HG02610 (cell line): ENCODE measurements around the gene ADGRG7.

Source experiments
- ATAC-seq: cut with Tn5 transposase; IDR thresholded peaks from one replicate; pipeline ENCODE4 v1.9.1; 2021; ENCODE audit warnings: mild to moderate bottlenecking, moderate library complexity; ENCODE audit not compliant: unreplicated experiment

Gene ADGRG7

DNA sequence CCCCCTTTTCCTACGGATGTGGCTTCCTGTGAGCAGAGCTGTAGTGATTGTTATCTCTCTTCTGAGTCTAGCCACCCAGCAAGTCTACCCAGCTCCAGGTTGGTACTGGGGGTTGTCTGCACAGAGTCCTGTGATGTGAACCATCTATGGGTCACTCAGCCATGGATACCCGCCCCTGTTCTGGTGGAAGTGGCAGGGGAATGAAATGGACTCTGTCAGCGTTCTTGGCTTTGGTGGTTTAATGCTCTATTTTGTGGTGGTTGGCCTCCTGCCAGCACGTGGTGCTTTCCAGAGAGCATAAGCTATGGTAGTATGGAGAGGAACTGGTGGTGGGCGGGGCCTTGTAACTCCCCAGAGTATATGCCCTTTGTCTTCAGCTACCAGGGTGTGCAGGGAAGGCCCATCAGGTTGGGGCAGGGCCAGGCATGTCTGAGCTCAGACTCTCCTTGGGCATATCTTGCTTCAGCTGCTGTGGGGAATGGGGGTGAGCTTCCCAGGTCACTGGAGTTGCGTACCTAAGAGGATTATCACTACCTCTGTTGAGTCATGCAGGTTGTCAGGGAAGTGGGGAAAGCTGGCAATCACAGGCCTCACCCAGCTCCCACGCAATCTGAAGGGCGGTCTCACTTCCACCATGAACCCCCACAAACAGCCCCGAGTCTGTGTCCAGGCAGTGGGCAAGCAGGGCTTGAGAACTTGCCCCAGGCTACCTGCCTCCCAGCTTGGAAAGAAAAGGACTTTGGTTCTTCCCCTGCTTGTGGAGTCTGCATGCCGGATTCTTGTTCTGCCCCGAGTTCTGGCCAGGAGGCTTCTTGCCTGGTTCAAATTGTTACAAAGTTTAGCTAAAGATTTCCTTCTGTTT, 9.0 kb upstream of the ADGRG7 start:
- no peak for ATAC-seq

DNA sequence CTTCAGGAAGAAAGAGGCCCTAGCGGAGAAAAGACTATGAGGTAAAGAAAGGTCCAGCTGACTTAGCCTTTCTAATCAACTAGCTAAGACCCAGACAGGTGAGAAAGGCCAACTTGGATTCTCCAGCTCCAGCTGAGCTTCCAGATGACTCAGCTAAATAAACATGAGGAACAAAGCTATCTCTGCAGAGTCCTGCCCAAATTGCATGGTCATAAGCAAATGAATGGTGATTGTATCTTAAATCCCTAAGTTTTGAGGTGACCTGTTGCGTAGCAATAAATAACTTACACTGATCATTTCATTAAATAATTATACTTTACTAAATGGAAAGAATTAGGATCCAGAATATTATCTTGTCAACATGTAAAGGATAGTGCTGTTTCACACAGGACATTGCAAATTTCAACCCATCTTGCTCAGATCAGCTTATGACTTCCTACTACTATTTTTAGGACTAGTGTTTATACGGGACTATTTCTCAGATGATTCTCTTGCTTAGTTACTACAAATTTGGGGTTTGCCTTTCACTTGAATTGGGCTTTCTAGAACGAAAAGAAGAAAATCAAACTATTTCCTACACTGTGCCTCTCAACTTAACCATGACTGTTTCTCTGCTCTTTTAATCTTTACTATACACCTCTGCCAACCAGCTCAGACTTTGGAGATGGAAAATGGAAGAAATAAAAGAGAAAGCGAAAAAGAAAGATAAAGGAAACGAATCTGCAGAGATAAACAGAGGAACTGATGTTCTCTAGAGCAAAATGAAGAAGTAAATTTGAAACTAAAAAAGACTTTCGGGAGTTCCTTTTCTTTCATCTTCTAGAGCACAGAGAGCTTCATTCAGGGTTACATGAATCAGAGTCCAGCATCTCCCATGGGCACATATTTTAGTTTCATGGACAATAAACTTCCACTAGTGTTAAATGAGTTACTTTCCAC, 6.6 kb upstream of the ADGRG7 start:
- ATAC-seq = peak; percentile 44

DNA sequence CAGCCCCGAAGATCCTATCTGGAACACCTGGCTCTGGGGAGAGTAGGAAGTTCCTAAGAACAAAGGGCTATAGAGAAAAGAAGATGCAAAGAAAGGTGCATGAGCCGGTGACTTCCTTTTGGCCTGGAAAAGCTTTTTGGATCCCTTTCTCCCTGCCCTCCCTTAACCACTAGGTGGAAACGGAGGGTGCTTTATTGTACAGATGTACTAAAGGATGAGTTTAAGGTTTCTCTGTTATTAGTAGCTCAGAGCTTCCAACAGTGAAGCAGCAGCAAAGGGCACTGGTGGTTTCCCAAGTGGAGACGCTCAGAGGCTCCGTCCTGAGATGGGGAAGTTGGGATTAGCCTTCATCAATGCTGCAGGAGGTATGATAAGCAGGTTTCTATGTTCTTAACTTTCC, 5.9 kb upstream of the ADGRG7 start:
- peak; percentile 34 for ATAC-seq

DNA sequence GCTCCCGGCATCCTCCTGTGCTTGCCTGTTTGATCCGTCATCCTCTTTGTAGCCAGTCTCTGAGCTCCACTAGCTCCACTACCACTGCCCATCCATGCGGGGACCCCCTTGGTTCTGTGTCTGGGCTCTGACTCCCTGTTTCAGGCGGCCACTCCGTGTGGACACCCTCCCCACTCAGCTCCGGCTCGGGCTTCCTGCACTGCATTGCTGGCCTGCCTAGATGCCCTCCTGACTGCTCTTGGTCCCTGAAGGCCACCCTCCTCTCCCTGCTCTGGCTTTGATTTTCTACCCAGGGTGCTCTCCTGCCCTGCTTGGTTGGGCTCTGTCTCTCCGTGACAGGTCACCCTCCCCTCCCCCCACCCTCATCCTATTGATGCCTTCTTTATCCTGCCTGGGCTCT, 4.0 kb upstream of the ADGRG7 start:
- no peak for ATAC-seq

DNA sequence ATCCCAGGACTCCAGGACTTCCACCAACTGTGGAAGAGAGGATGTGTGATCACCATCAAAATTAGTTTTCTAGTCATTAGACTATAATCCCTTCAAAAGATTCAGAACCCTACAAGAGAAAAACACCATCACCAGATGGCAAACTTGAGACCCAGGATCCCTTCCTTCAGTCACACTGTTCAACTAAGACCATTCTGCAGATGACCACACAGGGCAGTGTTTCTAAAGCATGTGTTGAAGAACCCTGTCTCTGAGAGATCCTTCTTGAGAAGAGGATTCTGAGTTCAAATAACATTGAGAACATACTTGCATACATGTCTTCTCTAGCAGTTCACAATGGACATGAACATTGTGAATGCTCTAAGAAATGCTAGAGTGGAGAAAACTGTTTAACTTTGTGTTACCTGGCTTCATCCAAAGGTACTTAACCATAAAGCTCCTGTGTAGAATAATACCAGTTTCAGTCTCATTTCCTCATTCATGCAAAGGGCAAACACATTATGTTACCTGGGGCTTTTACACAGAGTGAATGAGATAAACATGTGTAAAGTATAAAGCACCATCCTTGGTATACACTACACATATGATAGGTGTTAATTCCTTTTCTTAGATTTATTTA, 2.4 kb upstream of the ADGRG7 start:
- ATAC-seq = peak; percentile 72

DNA sequence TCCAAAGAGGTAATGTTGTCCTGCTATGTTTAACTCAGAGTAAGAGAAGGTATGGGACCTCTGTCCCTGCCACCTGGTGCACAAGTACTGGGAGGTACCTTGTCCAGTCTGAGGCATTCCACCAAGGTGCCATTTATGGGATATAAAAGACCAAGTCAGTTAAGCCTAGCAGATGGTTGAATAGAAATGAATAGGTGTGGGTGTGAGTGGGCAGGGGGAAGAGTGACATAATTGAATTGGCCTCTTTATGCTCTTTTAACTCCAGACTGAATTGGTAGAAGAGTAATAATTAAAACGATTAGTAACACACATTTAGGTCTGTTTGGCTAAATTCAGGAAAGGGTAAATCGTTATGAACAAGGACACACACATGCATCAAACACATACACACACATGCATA, 562 bp downstream of the ADGRG7 start:
- no peak for ATAC-seq

DNA sequence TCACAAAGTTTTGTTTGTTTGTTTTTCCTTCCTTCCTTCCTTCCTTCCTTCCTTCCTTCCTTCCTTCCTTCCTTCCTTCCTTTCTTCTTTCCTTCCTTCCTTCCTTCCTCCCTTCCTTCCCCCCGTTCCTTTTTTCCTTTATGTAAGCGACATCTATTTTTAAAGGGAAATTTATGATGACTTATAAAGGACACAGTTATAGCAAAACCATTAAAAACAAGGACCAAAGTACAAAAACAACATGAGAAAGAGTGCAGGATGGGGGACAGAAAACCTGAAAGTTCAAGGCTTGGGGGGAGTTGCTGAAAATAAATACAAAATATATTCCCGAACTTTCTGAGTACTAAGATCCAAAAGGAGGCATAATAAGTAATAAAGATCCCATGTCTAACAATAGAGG, 1.8 kb downstream of the ADGRG7 start:
- no peak for ATAC-seq

DNA sequence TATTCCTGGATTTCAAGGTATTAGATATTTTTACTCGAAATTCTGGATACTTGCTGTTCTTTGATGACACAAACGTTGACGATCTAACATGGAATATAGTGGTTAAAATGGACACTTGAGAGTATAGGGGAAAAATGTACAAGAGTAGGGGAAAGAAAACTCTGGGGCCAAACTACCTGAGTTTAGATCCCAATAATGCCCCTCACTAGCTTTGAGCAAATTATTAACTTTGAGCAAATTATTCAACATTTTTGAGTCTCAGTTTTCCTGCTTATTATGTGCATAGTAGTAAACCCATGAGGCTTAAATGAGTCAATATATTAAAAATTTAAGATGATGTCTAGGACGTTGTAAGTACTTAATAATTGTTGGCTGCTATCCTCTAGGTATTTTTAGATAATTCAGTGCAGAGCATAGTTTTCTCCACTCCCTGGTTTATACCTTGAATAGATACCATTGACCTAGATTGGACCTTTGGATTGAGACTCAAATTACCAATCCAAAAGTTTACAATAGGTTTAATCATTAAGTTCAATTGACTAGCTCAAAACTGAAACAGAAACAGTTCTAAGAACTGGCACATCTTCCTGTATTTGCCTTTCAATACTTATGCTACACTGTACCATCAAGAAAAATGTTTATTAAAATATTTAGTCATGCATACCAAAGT, 4.5 kb downstream of the ADGRG7 start:
- no peak for ATAC-seq

DNA sequence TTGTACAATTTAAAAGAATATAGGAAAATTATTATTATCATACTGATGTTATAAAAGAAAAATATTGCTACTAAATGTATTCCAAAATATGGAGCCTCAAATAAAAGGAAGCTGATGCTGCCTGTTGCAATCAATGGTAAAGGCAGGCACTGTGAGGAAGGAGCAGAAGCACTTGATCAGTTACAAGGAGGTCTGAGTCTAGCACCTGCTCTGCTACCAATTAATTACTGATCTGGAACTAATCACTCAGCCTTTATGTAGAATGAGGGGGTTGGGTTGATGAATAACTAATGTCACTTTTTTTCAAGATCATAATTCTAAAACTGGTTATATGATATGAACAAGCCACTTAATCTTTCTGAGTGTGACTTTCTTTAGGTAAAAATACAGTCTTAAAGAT, 5.5 kb downstream of the ADGRG7 start:
- no peak for ATAC-seq

DNA sequence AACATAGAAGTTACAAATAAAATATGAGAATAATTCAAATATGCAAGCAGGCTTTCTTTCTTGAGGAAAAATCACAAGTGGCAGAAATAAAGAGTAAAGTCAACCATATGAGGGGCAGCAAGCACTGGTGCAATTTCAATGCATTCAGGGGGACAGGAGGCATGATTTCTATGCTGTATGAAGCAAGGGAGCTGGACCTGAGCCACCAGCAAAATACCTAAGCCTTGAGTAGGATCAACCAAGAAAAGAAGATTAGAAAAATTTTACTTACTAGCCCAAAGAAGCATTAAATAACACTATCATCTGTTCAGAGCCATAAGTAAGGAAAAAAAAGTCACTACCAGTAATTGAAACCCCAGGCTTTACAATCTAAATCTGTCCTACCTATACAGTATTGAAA, 6.3 kb downstream of the ADGRG7 start:
- no peak for ATAC-seq

DNA sequence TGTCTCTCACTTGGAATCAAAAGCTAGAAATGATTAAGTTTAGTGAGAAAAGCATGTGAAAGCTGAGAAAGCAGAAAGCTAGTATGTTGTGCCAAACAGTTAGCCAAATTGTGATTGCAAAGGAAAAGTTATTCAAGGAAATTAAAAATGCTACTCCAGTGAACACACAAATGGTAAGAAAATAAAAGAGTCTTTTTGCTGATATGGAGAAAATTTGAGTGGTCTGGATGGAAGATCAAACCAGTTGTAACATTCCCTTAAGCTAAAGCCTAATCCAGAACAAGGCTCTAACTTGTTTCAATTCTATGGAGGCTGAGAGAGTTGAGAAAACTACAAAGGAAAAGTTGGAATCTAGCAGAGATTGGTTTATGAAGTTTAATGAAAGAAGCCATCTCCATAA, 11.8 kb downstream of the ADGRG7 start:
- ATAC-seq = no peak

DNA sequence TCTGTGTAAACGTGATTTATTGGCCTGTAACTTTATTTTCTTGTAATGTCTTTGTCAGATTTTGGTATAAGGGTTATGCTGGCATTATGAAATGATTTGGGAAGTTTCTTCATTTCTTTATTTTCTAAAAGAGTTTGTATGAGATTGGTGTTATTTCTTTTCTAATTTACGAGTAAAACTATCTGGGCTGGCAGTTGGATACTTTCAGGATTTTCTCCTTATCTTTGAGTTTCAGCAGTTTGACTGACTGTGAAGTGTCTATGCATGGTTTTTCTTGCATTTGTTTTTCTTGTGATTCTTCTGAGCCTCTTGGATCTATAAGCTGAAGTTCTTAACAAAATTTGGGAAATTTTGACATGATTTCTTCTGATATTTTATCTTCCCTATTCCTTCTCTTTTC, 18.1 kb downstream of the ADGRG7 start:
- ATAC-seq = no peak

DNA sequence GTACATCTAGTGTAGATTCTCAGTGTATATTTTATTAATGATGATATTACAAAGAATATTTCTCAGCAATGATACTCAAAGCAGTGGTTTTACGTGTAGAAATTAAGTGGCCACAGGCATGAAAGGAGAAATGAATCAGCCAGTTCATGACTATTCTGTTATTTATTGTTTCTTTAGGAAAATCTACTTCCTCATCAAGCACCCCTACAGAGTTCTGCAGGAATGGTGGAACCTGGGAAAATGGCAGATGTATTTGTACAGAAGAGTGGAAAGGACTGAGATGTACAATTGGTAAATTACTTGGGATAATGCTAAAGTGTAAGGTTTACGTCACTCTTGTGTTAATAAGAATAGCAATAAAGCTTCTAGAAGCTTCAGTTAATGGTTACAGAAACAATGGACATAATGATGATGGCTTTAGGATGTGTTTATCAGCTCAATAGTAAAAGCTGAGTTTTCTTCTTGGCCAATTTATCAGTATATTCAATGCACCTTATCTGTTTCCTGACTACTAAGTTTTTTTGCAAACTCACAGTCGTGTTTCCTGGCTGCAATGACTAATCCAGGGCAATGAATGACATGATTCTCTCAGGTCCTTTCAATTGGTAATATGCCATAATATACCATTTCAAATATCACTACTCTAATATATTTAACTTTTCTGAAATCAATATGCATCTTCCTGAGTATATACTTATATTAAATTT, 20.2 kb downstream of the ADGRG7 start:
- no peak for ATAC-seq

DNA sequence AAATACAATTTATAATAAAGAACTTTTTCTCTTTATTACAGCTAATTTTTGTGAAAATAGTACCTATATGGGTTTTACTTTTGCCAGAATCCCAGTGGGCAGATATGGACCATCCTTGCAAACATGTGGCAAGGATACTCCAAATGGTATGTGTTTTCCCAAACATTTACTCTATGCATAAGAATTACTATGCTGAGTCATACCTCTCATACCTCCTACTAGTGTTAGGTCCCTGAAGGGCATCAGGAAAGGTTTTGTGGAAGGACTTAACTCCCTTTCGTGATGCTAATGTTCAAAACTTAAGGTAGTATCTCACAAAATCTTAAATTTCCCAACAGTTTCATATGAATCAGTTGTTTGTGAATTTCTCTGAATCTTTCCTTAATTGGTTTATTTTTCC, 21.3 kb downstream of the ADGRG7 start:
- ATAC-seq = no peak

DNA sequence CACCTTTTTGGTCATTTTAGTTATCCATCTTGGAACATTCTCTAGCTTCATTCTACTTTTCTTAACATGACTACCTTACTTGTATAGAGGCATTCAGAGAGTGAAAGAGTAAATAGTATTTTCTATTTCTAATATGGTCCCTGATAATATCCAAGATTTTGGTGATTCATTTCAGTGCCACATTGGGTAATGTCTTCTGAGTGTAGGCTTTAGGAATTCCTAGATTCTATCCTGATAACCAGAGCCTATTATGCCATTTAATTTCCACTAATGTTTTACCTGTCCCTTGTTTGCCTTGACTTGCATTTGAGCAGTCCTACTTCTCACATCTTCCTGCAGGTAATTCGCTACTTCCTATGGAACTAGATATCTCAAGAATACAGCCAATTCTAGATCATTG, 21.8 kb downstream of the ADGRG7 start:
- ATAC-seq = no peak

DNA sequence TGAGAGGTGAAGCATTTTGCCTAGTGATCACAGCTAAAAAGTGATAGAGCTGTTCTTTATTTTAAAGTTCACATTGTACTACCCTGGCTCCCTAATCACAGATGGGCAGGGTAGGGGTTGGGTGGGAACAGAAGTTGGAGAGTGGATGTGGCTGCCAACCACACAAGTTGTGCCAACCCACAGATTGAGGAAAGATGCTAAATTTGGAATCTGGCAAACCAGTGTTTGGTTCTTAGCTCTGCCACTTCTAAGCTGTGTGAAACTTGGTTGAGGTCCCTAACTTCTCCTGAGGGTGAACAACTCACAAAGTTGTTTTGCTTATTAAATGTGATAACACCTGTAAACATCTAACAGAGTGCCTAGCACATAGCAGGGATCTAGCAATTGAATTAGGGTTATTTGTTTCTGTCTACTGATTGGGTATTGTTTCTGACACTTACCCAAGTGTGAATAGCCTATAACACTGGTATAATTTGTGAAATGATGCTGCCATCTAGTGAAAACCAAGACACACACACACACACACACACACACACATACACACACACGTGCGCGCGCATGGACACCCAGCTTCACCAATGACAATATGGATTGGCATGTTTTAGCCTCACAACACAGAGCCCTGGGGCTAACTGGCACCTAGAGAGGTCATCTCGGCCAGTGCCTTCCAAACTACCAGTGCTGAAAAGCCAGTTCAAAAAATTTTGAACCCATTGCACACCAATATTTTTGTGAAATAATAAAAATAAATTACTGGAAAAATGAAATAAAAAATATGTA, 25.3 kb downstream of the ADGRG7 start:
- ATAC-seq = no peak

DNA sequence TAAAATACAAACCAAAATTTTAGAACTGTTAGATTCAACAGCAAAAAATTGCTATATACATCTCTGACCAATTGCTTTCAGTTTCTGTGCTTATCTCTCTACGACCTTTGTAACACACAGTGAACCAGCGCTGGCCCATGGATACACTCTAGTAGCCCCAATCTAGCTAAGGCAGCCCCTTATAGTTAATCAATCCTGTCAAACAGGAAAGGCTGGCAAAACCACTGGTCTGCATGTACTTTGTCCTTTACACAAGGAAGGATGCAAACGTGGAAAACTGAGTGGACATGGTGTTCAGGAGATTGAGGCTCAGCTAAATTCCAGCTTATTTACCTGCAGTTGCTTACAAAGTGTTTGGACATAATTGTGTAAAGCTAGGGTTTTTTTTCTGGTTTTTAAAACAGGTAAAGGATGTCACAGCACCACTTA, 25.9 kb downstream of the ADGRG7 start:
- ATAC-seq = no peak

DNA sequence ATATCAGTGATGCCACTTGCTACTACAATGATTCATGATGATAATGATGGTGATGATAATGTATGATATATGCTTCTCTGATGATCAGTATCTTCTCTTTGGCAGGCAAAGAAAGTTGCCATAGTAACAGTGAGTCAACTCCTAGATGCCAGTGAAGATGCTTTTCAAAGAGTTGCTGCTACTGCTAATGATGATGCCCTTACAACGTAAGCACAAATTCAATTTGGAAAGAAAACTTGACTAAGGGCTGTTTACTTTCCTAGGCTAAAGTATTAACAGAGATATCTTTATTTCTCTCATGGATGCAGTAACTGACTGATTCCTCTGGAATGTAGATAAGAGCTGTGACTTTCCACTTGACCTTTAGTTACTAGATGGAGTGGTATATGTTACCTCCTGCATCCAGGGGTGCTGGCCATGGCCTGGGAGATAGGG, 27.8 kb downstream of the ADGRG7 start:
- ATAC-seq = no peak

DNA sequence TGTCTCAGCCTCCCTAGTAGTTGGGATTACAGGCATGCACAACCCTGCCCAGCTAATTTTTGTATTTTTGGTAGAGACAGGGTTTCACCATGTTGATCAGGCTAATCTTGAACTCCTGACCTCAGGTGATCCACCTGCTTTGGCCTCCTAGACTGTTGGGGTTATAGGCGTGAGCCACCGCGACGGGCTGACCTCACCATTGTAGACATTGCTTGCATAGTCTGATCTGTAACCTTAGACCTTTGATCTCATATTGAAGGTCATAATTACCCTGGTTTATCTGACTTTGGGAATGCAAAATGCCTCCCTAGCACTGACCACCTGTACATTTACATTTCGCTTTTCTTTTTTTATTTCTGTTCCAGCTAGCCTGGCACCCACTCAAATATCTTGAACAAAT, 31.2 kb downstream of the ADGRG7 start:
- ATAC-seq = no peak
